ENCODE results near the gene MRLN. TPM values are rescaled to one million over a fixed set of nuclear protein-coding genes. Genes with fewer than 3 reads are reported as not detected.

MRLN gene
- total RNA-seq, 1 donor from 2014 or later: not detected

DNA sequence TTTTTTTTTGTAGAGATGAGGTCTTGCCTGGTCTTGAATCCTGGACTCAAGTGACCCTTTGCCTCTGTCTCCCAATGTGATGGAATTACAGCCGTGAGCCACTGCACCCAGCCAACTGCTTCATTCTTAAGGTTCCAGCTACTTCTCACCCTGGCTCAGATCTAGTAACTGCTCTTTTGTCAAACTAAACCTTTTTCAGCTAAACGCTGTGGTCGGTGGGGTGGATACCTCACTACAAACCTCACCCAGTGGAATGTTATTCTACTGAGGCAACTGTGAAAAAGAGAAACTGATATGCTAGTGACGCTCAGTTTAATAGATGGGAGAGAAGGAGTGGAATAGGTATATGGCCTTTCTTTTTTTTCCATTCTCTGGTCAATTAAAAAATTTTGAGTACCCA lies 1.7 kb upstream of the MRLN start:
- H3K27ac Mint-ChIP-seq: no peak overlapping the region
- Histone ChIP-seq H3K4me3 (no peak overlapping the region), H2AFZ (replicated peaks) (no peak overlapping the region), H3K27ac (no peak overlapping the region), H3K4me2 (no peak overlapping the region), H3K4me1 (no peaks in the 10 kb centered on the region), H3K27me3 (no peaks in the 10 kb centered on the region), H3K9me3 (ENCODE audit: low read depth) (no peaks in the 10 kb centered on the region), H3F3A (ENCODE audit: low read depth) (no peaks in the 10 kb centered on the region), H3K9ac (no peak overlapping the region), H4K20me1 (ENCODE audit: low read depth) (no peaks in the 10 kb centered on the region), H3K79me2 (ENCODE audit: low read depth) (no peaks in the 10 kb centered on the region), H3K36me3 (no peaks in the 10 kb centered on the region)
- no peak for TF ChIP-seq EZH2 (IDR thresholded peaks at IDR 0.05)
- TF ChIP-seq EZH2phosphoT487 (IDR thresholded peaks at IDR 0.05): no peak
- TF ChIP-seq, protein P1, sequence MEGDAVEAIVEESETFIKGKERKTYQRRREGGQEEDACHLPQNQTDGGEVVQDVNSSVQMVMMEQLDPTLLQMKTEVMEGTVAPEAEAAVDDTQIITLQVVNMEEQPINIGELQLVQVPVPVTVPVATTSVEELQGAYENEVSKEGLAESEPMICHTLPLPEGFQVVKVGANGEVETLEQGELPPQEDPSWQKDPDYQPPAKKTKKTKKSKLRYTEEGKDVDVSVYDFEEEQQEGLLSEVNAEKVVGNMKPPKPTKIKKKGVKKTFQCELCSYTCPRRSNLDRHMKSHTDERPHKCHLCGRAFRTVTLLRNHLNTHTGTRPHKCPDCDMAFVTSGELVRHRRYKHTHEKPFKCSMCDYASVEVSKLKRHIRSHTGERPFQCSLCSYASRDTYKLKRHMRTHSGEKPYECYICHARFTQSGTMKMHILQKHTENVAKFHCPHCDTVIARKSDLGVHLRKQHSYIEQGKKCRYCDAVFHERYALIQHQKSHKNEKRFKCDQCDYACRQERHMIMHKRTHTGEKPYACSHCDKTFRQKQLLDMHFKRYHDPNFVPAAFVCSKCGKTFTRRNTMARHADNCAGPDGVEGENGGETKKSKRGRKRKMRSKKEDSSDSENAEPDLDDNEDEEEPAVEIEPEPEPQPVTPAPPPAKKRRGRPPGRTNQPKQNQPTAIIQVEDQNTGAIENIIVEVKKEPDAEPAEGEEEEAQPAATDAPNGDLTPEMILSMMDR (IDR thresholded peaks at IDR 0.05): no peak
- no peaks in the 10 kb centered on the region for H3K9me3 Mint-ChIP-seq
- H3K27me3 Mint-ChIP-seq (ENCODE audit: insufficient read depth, low read depth): peaks cover 5% of the 10 kb centered on the region
- no peak overlapping the region for H3K4me3 Mint-ChIP-seq
- H3K36me3 Mint-ChIP-seq: no peaks in the 10 kb centered on the region
- peaks cover 4% of the 10 kb centered on the region for H3K4me1 Mint-ChIP-seq
- no peak for DNase-seq (ENCODE audit: low spot score)

DNA sequence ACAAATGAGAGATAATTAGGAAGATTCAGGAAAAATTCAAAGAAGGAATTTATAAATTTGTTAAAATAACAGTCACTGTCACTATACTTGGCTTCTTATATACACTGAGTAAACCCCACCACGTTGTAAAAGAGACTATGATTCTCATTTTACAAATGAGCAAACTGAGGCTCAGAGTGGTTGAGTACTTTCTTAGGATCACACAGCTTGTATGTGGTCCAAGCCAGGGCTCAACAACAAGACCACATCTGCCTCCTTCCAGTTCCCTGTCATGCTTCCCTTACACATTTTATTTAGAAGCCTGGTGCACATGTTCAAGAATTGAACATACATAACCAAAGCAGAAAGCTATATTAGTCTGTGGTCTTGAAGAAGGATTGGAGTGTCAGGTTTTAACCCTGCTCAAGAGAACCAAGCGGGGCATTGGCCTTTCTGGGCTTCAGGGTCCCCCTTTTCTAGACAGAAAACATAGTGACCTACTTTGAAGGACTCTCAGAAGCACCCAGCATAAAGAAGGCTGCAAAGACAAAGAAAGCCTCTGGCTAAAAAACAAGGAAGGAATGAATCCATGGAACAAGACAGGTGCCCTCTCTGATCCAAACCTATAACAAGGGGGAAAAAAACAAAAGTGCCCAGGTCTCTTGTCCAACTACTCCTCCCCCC lies 846 bp downstream of the MRLN start:
- Histone ChIP-seq H2AFZ (replicated peaks) (no peak overlapping the region), H3K27me3 (no peaks in the 10 kb centered on the region), H3K4me2 (no peak overlapping the region), H3K9me3 (ENCODE audit: low read depth) (no peaks in the 10 kb centered on the region), H3K9ac (no peak overlapping the region), H3K79me2 (ENCODE audit: low read depth) (no peaks in the 10 kb centered on the region), H3K27ac (no peak overlapping the region), H3F3A (ENCODE audit: low read depth) (no peaks in the 10 kb centered on the region), H4K20me1 (ENCODE audit: low read depth) (no peaks in the 10 kb centered on the region), H3K4me3 (no peak overlapping the region), H3K36me3 (no peaks in the 10 kb centered on the region), H3K4me1 (no peaks in the 10 kb centered on the region)
- DNase-seq (ENCODE audit: low spot score): no peak
- no peak overlapping the region for H3K27ac Mint-ChIP-seq
- TF ChIP-seq, protein P1 (IDR thresholded peaks at IDR 0.05): no peak
- no peak for TF ChIP-seq EZH2 (IDR thresholded peaks at IDR 0.05)
- TF ChIP-seq EZH2phosphoT487 (IDR thresholded peaks at IDR 0.05): no peak
- no peak overlapping the region for H3K4me3 Mint-ChIP-seq
- no peaks in the 10 kb centered on the region for H3K9me3 Mint-ChIP-seq
- peaks cover 5% of the 10 kb centered on the region for H3K27me3 Mint-ChIP-seq (ENCODE audit: insufficient read depth, low read depth)
- H3K36me3 Mint-ChIP-seq: no peaks in the 10 kb centered on the region
- peaks cover 9% of the 10 kb centered on the region for H3K4me1 Mint-ChIP-seq

DNA sequence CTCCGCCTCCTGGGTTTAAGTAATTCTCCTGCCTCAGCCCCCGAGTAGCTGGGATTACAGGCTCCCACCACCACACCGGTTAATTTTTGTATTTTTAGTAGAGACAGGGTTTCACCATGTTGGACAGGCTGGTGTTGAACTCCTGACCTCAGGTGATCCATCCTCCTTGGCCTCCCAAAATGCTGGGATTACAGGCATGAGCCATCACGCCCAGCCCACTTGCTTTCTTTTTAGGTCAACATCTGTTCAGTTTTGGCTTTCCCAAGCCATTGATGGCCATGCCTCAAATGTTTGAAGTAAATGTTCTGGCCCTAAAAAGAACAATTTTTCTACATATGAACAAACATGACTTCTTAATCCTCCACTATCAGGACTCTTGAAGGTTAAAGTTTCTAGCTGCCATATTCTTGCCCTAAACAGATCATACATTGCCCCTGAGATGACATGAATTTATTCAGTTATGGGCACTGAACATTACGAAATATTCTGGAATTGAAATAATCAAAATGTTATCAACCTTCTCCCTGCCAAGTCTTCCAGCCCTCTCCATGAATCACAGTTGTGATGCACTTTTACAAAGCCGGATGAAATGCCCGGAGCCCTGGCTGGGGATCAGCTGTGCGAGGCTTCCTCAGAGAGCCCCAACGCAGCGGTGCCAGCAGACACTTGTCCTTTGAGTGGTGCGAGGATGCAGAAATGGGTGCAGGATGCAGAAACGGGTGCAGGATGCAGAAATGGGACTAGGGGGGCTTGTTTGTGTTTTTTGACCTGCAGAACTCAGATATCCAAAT lies 2.9 kb downstream of the MRLN start:
- no peaks in the 10 kb centered on the region for H3K9me3 ChIP-seq (ENCODE audit: low read depth)
- H3K4me3 ChIP-seq: no peak overlapping the region
- H3K27me3 ChIP-seq: no peaks in the 10 kb centered on the region
- H2AFZ ChIP-seq (replicated peaks): no peak overlapping the region
- H3K4me1 ChIP-seq: no peaks in the 10 kb centered on the region
- TF ChIP-seq, protein P1 (IDR thresholded peaks at IDR 0.05): no peak
- TF ChIP-seq EZH2phosphoT487 (IDR thresholded peaks at IDR 0.05): no peak
- Mint-ChIP-seq H3K4me3 (no peak overlapping the region), H3K9me3 (no peaks in the 10 kb centered on the region), H3K27ac (no peak overlapping the region), H3K27me3 (ENCODE audit: insufficient read depth, low read depth) (peaks cover 5% of the 10 kb centered on the region), H3K4me1 (peaks cover 9% of the 10 kb centered on the region), H3K36me3 (no peaks in the 10 kb centered on the region)
- no peak overlapping the region for H3K27ac ChIP-seq
- no peaks in the 10 kb centered on the region for H3F3A ChIP-seq (ENCODE audit: low read depth)
- no peaks in the 10 kb centered on the region for H3K36me3 ChIP-seq
- H3K9ac ChIP-seq: no peak overlapping the region
- H4K20me1 ChIP-seq (ENCODE audit: low read depth): no peaks in the 10 kb centered on the region
- H3K4me2 ChIP-seq: no peak overlapping the region
- H3K79me2 ChIP-seq (ENCODE audit: low read depth): no peaks in the 10 kb centered on the region
- no peak for DNase-seq (ENCODE audit: low spot score)

Data from neural progenitor cell (in vitro differentiated cells).